OCI-LY7 (cell line): Measurements from ENCODE around the gene PDE11A.

ENCODE experiments used
- CTCF ChIP-seq: fragments of 200-600 bp; sonication (generic); conservative IDR thresholded peaks from 2 replicates; pipeline ENCODE4 v1.5.1; 2014; ENCODE audit warnings: mild to moderate bottlenecking, antibody characterized with exemption, low read length, moderate library complexity, mixed read lengths
- EZH2phosphoT487 ChIP-seq: fragments of 200-600 bp; sonication (generic); IDR thresholded peaks from 2 replicates; pipeline ENCODE4 v1.6.1; 2018; ENCODE audit warnings: low read depth, borderline replicate concordance, mild to moderate bottlenecking, mixed run types, antibody characterized with exemption, low read length, moderate library complexity, mixed read lengths

GRCh38 chr2:177723235-177723634, 349.3 kb downstream of the PDE11A start:
- TF ChIP-seq CTCF (no peak), EZH2phosphoT487 (no peak)
